ENCODE data around the gene P2RX7.

P2RX7 gene

DNA sequence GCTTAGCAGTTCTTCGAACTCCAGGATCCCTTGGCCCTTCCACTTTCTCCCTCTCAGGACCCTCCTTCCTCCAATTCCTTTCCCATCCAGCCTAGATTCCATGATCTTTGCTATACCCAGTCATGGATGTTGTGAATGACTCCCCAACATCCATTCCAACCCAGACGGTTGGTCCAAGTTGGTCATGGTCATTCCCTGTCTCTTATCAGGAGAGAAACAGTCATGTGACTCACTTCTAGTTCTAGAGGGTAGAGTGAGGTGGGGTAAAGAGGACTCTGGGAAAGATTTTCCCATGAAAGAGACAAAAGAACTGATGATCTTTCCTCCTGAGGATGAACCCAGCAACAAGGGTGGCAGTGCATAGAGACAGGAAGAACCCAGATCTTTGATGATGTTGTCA is 9.2 kb upstream of the P2RX7 start:
- TF ChIP-seq CTCF (IDR thresholded peaks at IDR 0.05; ENCODE audit: insufficient read depth, low read depth, low read length, missing control alignments): no peak

GRCh38 chr12:121124402-121125109 is 8.1 kb upstream of the P2RX7 start:
- peak; percentile 57 for DNase-seq (ENCODE audit: low read depth)

More for the DNA sequence above, 9.2 kb upstream of the P2RX7 start:
- no peak overlapping the region for H3K4me3 ChIP-seq (ENCODE audit: low read depth, low read length)
- no peak for DNase-seq (ENCODE audit: low read depth)

GRCh38 chr12:121127501-121127900 is 5.2 kb upstream of the P2RX7 start:
- DNase-seq (ENCODE audit: low read depth): no peak
- no peak for TF ChIP-seq CTCF (IDR thresholded peaks at IDR 0.05; ENCODE audit: insufficient read depth, low read depth, low read length, missing control alignments)
- no peak overlapping the region for H3K4me3 ChIP-seq (ENCODE audit: low read depth, low read length)

More at GRCh38 chr12:121124402-121125109, 8.1 kb upstream of the P2RX7 start:
- no peak overlapping the region for H3K4me3 ChIP-seq (ENCODE audit: low read depth, low read length)
- TF ChIP-seq CTCF (IDR thresholded peaks at IDR 0.05; ENCODE audit: insufficient read depth, low read depth, low read length, missing control alignments): no peak

DNA sequence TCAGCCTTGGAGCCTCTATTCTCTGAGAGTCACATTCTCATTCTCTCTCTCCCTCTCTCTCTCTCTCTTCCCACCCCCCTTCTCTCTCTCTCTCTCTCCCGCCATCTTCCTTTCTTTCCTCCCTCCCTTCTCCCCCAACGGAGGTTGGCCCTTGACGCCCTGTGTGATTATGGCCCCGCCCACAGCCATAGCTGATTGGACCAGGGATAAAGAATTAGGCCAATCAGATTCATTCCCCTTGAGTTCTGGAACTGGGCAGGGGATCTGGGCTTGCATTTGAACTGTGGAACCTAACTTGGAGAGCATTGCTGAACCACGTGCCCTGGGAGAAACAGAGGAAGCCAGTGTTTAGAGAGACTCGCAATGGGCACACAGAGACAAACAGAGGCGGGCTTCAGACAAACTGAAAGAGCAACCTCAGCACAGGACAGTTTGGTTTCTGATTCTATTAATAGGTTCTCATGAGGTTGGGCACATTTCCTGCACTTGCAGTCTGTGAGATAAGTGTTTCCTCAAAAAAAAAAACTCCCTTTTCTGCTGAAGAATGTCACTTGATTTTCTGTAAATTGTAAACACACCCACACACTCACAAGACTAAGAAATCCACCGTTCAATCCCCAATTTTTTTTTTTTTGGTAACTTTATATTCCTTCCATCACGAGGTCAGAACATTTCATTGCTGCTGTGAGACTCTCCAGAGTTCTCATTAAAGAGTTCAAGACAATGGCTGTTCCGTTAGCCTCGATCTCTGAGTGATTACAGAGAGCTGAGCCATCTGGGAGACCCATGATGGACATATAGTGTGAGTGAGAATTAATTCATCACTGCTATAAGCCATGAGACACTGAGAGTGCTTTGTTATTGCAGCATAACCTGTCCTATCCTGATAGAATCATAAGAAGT is 3.5 kb upstream of the P2RX7 start:
- H3K4me3 ChIP-seq (ENCODE audit: low read depth, low read length): peak overlapping the region; percentile 52

GRCh38 chr12:121129811-121130147 is 2.9 kb upstream of the P2RX7 start:
- H3K4me3 ChIP-seq (ENCODE audit: low read depth, low read length): peak overlapping the region; percentile 52
- no peak for TF ChIP-seq CTCF (IDR thresholded peaks at IDR 0.05; ENCODE audit: insufficient read depth, low read depth, low read length, missing control alignments)
- no peak for DNase-seq (ENCODE audit: low read depth)

More for the DNA sequence above, 3.5 kb upstream of the P2RX7 start:
- TF ChIP-seq CTCF (IDR thresholded peaks at IDR 0.05; ENCODE audit: insufficient read depth, low read depth, low read length, missing control alignments): no peak
- peak; percentile 97 for DNase-seq (ENCODE audit: low read depth)

- DNase-seq (ENCODE audit: low read depth): no peak
- no peak for TF ChIP-seq CTCF (IDR thresholded peaks at IDR 0.05; ENCODE audit: insufficient read depth, low read depth, low read length, missing control alignments)
- no peak overlapping the region for H3K4me3 ChIP-seq (ENCODE audit: low read depth, low read length)
Measured at GRCh38 chr12:121130866-121131373, 1.8 kb upstream of the P2RX7 start.
